ENCODE measurements around the gene SEMA3E.
"Not testable (repeated sequence)": the region's sequence is repeated elsewhere in the genome, so short reads cannot be mapped to it uniquely, and the experiment has no call there.

SEMA3E gene

GRCh38 chr7:83447681-83448080 lies 201.3 kb downstream of the SEMA3E start:
- Mint-ChIP-seq H3K27ac (no peak overlapping the region), H3K36me3 (ENCODE audit: low read depth) (no peaks in the 10 kb centered on the region), H3K4me1 (ENCODE audit: low read depth) (no peaks in the 10 kb centered on the region), H3K4me3 (no peak overlapping the region), H3K27me3 (no peaks in the 10 kb centered on the region), H3K9me3 (peaks cover 8% of the 10 kb centered on the region)

GRCh38 chr7:83446102-83446669 lies 202.8 kb downstream of the SEMA3E start:
- Mint-ChIP-seq H3K36me3 (ENCODE audit: low read depth) (no peaks in the 10 kb centered on the region), H3K4me3 (no peak overlapping the region), H3K9me3 (peaks cover 8% of the 10 kb centered on the region), H3K27me3 (no peaks in the 10 kb centered on the region), H3K4me1 (ENCODE audit: low read depth) (no peaks in the 10 kb centered on the region), H3K27ac (no peak overlapping the region)

GRCh38 chr7:83442911-83443310 lies 206.0 kb downstream of the SEMA3E start:
- Mint-ChIP-seq H3K27ac (no peak overlapping the region), H3K4me1 (ENCODE audit: low read depth) (no peaks in the 10 kb centered on the region), H3K36me3 (ENCODE audit: low read depth) (no peaks in the 10 kb centered on the region), H3K4me3 (no peak overlapping the region), H3K9me3 (peaks cover 4% of the 10 kb centered on the region), H3K27me3 (no peaks in the 10 kb centered on the region)

- H3K9me3 Mint-ChIP-seq, result no peaks in the 10 kb centered on the region
- H3K36me3 Mint-ChIP-seq (ENCODE audit: low read depth), result no peaks in the 10 kb centered on the region
- no peak overlapping the region for H3K27ac Mint-ChIP-seq
- H3K27me3 Mint-ChIP-seq, result no peaks in the 10 kb centered on the region
- H3K4me1 Mint-ChIP-seq (ENCODE audit: low read depth), result no peaks in the 10 kb centered on the region
- H3K4me3 Mint-ChIP-seq, result no peak overlapping the region
Measured at GRCh38 chr7:83439026-83439425, 209.9 kb downstream of the SEMA3E start.

GRCh38 chr7:83430289-83430688 lies 218.7 kb downstream of the SEMA3E start:
- H3K4me1 Mint-ChIP-seq (ENCODE audit: low read depth); H3K36me3 Mint-ChIP-seq (ENCODE audit: low read depth); H3K27me3 Mint-ChIP-seq; H3K27ac Mint-ChIP-seq; H3K4me3 Mint-ChIP-seq; H3K9me3 Mint-ChIP-seq: not testable (repeated sequence)

- Mint-ChIP-seq H3K27me3 (no peaks in the 10 kb centered on the region), H3K27ac (no peak overlapping the region), H3K9me3 (peaks cover 3% of the 10 kb centered on the region), H3K36me3 (ENCODE audit: low read depth) (no peaks in the 10 kb centered on the region), H3K4me1 (ENCODE audit: low read depth) (no peaks in the 10 kb centered on the region), H3K4me3 (no peak overlapping the region)
Measured at GRCh38 chr7:83429493-83429892, 219.4 kb downstream of the SEMA3E start.

GRCh38 chr7:83427884-83428283 lies 221.1 kb downstream of the SEMA3E start:
- no peaks in the 10 kb centered on the region for H3K36me3 Mint-ChIP-seq (ENCODE audit: low read depth)

GRCh38 chr7:83426325-83426724 lies 222.6 kb downstream of the SEMA3E start:
- Mint-ChIP-seq H3K27me3 (no peaks in the 10 kb centered on the region), H3K9me3 (peaks cover 8% of the 10 kb centered on the region), H3K27ac (no peak overlapping the region), H3K4me1 (ENCODE audit: low read depth) (no peaks in the 10 kb centered on the region), H3K4me3 (no peak overlapping the region), H3K36me3 (ENCODE audit: low read depth) (no peaks in the 10 kb centered on the region)

More at GRCh38 chr7:83427884-83428283, 221.1 kb downstream of the SEMA3E start:
- Mint-ChIP-seq H3K27ac (no peak overlapping the region), H3K4me1 (ENCODE audit: low read depth) (no peaks in the 10 kb centered on the region), H3K4me3 (no peak overlapping the region), H3K9me3 (peaks cover 8% of the 10 kb centered on the region), H3K27me3 (no peaks in the 10 kb centered on the region)

GRCh38 chr7:83419013-83419412 lies 229.9 kb downstream of the SEMA3E start:
- Mint-ChIP-seq H3K27ac (no peak overlapping the region), H3K4me1 (ENCODE audit: low read depth) (no peaks in the 10 kb centered on the region)

GRCh38 chr7:83415840-83416239 lies 233.1 kb downstream of the SEMA3E start:
- H3K36me3 Mint-ChIP-seq (ENCODE audit: low read depth), result no peaks in the 10 kb centered on the region
- peaks cover 9% of the 10 kb centered on the region for H3K9me3 Mint-ChIP-seq
- H3K27me3 Mint-ChIP-seq, result no peaks in the 10 kb centered on the region
- no peak overlapping the region for H3K27ac Mint-ChIP-seq
- H3K4me1 Mint-ChIP-seq (ENCODE audit: low read depth), result no peaks in the 10 kb centered on the region
- H3K4me3 Mint-ChIP-seq, result no peak overlapping the region

More at GRCh38 chr7:83419013-83419412, 229.9 kb downstream of the SEMA3E start:
- Mint-ChIP-seq H3K9me3 (peaks cover 10% of the 10 kb centered on the region), H3K36me3 (ENCODE audit: low read depth) (no peaks in the 10 kb centered on the region), H3K4me3 (no peak overlapping the region), H3K27me3 (no peaks in the 10 kb centered on the region)

- no peaks in the 10 kb centered on the region for H3K4me1 Mint-ChIP-seq (ENCODE audit: low read depth)
- no peak overlapping the region for H3K4me3 Mint-ChIP-seq
- no peaks in the 10 kb centered on the region for H3K27me3 Mint-ChIP-seq
- H3K27ac Mint-ChIP-seq, result no peak overlapping the region
- peaks cover 9% of the 10 kb centered on the region for H3K9me3 Mint-ChIP-seq
- H3K36me3 Mint-ChIP-seq (ENCODE audit: low read depth), result no peaks in the 10 kb centered on the region
Measured at GRCh38 chr7:83414947-83415346, 234.0 kb downstream of the SEMA3E start.

- Mint-ChIP-seq H3K9me3 (no peaks in the 10 kb centered on the region), H3K36me3 (ENCODE audit: low read depth) (no peaks in the 10 kb centered on the region), H3K4me3 (no peak overlapping the region), H3K27ac (no peak overlapping the region), H3K4me1 (ENCODE audit: low read depth) (no peaks in the 10 kb centered on the region), H3K27me3 (no peaks in the 10 kb centered on the region)
Measured at GRCh38 chr7:83413831-83414230, 235.1 kb downstream of the SEMA3E start.

GRCh38 chr7:83413424-83413823 lies 235.5 kb downstream of the SEMA3E start:
- Mint-ChIP-seq H3K4me3 (no peak overlapping the region), H3K27me3 (no peaks in the 10 kb centered on the region), H3K9me3 (no peaks in the 10 kb centered on the region), H3K27ac (no peak overlapping the region), H3K4me1 (ENCODE audit: low read depth) (no peaks in the 10 kb centered on the region), H3K36me3 (ENCODE audit: low read depth) (no peaks in the 10 kb centered on the region)

GRCh38 chr7:83410989-83411591 lies 237.8 kb downstream of the SEMA3E start:
- no peaks in the 10 kb centered on the region for H3K27me3 Mint-ChIP-seq
- H3K9me3 Mint-ChIP-seq, result no peaks in the 10 kb centered on the region
- H3K27ac Mint-ChIP-seq, result no peak overlapping the region
- no peaks in the 10 kb centered on the region for H3K36me3 Mint-ChIP-seq (ENCODE audit: low read depth)
- no peaks in the 10 kb centered on the region for H3K4me1 Mint-ChIP-seq (ENCODE audit: low read depth)
- no peak overlapping the region for H3K4me3 Mint-ChIP-seq

- H3K27ac Mint-ChIP-seq, result no peak overlapping the region
- no peaks in the 10 kb centered on the region for H3K36me3 Mint-ChIP-seq (ENCODE audit: low read depth)
- H3K4me1 Mint-ChIP-seq (ENCODE audit: low read depth), result no peaks in the 10 kb centered on the region
- peaks cover 6% of the 10 kb centered on the region for H3K9me3 Mint-ChIP-seq
- no peak overlapping the region for H3K4me3 Mint-ChIP-seq
- H3K27me3 Mint-ChIP-seq, result no peaks in the 10 kb centered on the region
Measured at GRCh38 chr7:83394776-83395175, 254.2 kb downstream of the SEMA3E start.

GRCh38 chr7:83388436-83388835 lies 260.5 kb downstream of the SEMA3E start:
- H3K9me3 Mint-ChIP-seq, result peaks cover 6% of the 10 kb centered on the region
- H3K36me3 Mint-ChIP-seq (ENCODE audit: low read depth), result no peaks in the 10 kb centered on the region

More at GRCh38 chr7:83388436-83388835, 260.5 kb downstream of the SEMA3E start:
- H3K4me1 Mint-ChIP-seq (ENCODE audit: low read depth), result no peaks in the 10 kb centered on the region
- no peak overlapping the region for H3K27ac Mint-ChIP-seq
- H3K27me3 Mint-ChIP-seq, result no peaks in the 10 kb centered on the region
- no peak overlapping the region for H3K4me3 Mint-ChIP-seq
